Hepatocyte (in vitro differentiated cells): ENCODE results near the gene ASGR1. TPM values are rescaled to one million over a fixed set of nuclear protein-coding genes. Genes with fewer than 3 reads are reported as not detected.
A peak's percentile ranks its signal among the peaks of the same experiment; 100 is the strongest.

Experiments
- DNase-seq: peaks from one replicate; pipeline ENCODE4 v3.0.0-alpha.2; 2016; ENCODE audit warnings: low spot score
- H2AFZ ChIP-seq: fragments of 200-600 bp; sonication (generic); 2 replicates; pipeline ENCODE4 v1.6.0; 2016; ENCODE audit warnings: antibody characterized with exemption, mild to moderate bottlenecking
- H3K27ac ChIP-seq: fragments of 200-600 bp; sonication (generic); 2 replicates; pipeline ENCODE4 v1.5.1; 2016; ENCODE audit warnings: mild to moderate bottlenecking
- H3K27me3 ChIP-seq: fragments of 200-600 bp; sonication (generic); 2 replicates; pipeline ENCODE4 v1.6.1; 2016
- H3K36me3 ChIP-seq: fragments of 200-600 bp; sonication (generic); replicated peaks from 2 replicates; pipeline ENCODE4 v1.5.1; 2016; ENCODE audit warnings: low read depth; ENCODE audit not compliant: insufficient read depth
- H3K4me1 ChIP-seq: fragments of 200-600 bp; sonication (generic); 2 replicates; pipeline ENCODE4 v1.5.1; 2016; ENCODE audit warnings: mild to moderate bottlenecking, moderate library complexity; ENCODE audit not compliant: insufficient read depth
- H3K4me2 ChIP-seq: fragments of 200-600 bp; sonication (generic); 2 replicates; pipeline ENCODE4 v1.6.0; 2016
- H3K4me3 ChIP-seq: fragments of 200-600 bp; sonication (generic); 2 replicates; pipeline ENCODE4 v1.5.1; 2016; ENCODE audit warnings: mild to moderate bottlenecking
- H3K79me2 ChIP-seq: fragments of 200-600 bp; sonication (generic); 2 replicates; pipeline ENCODE4 v1.6.0; 2017; ENCODE audit warnings: mild to moderate bottlenecking
- H3K9me2 ChIP-seq: fragments of 200-600 bp; sonication (generic); replicated peaks from 2 replicates; pipeline ENCODE4 v1.6.0; 2017; ENCODE audit warnings: mild to moderate bottlenecking; ENCODE audit not compliant: insufficient read depth
- H3K9me3 ChIP-seq: fragments of 200-600 bp; sonication (generic); 2 replicates; pipeline ENCODE4 v1.5.1; 2016; ENCODE audit warnings: low read depth, mild to moderate bottlenecking
- H4K20me1 ChIP-seq: fragments of 200-600 bp; sonication (generic); 2 replicates; pipeline ENCODE4 v1.6.0; 2016; ENCODE audit warnings: mild to moderate bottlenecking; ENCODE audit not compliant: insufficient read depth, poor library complexity, severe bottlenecking
- CTCF ChIP-seq: fragments of 200-600 bp; sonication (generic); IDR thresholded peaks from 2 replicates; pipeline ENCODE4 v1.5.1; 2016; ENCODE audit warnings: antibody characterized with exemption, mild to moderate bottlenecking; ENCODE audit not compliant: poor library complexity
- EZH2 ChIP-seq: fragments of 200-600 bp; sonication (generic); IDR thresholded peaks from 2 replicates; pipeline ENCODE4 v1.6.1; 2016; ENCODE audit warnings: antibody characterized with exemption, mild to moderate bottlenecking, borderline replicate concordance
- EZH2phosphoT487 ChIP-seq: fragments of 200-600 bp; sonication (generic); IDR thresholded peaks from one replicate; pipeline ENCODE4 v1.6.1; 2018; ENCODE audit warnings: antibody characterized with exemption, mild to moderate bottlenecking, low read depth, moderate library complexity; ENCODE audit not compliant: unreplicated experiment, severe bottlenecking
- WGBS: methylation state at CpG from one replicate; pipeline ENCODE4 v1.1.6; 2016; ENCODE audit warnings: low lambda C conversion rate; ENCODE audit errors: missing lambda C conversion rate; 5-methylcytosine and 5-hydroxymethylcytosine counted together
- polyA plus RNA-seq: library from polyadenylated mRNA; unstranded; fragments of >200 nt; fragmentation: Nextera tagmentation; extraction: Ambion mirVana; gene quantifications from 2 replicates; pipeline ENCODE4 v1.2.1, GENCODE V29; 2016
- total RNA-seq: library from RNA; depleted of rRNA; stranded (reverse); fragments of >200 nt; gene quantifications from 2 replicates; pipeline ENCODE4 v1.2.3, GENCODE V29; 2014

Gene ASGR1
- total and polyA plus RNA-seq, 2 experiments from 2014 or later, result 74.0 to 140 TPM

- Histone ChIP-seq H4K20me1 (peaks cover 6% of the 10 kb centered on the region), H3K4me3 (peak overlapping the region; percentile 25), H3K27ac (peak overlapping the region; percentile 64), H3K79me2 (peaks cover 5% of the 10 kb centered on the region), H3K4me1 (no peaks in the 10 kb centered on the region), H3K4me2 (peak overlapping the region; percentile 77), H3K36me3 (no peaks in the 10 kb centered on the region), H2AFZ (no peak overlapping the region), H3K27me3 (no peaks in the 10 kb centered on the region), H3K9me3 (no peaks in the 10 kb centered on the region), H3K9me2 (no peaks in the 10 kb centered on the region)
- WGBS, result 92% methylated on average over 13 of the region's 15 CpGs
- TF ChIP-seq EZH2 (no peak), CTCF (no peak), EZH2phosphoT487 (no peak)
- DNase-seq, result no peak
These were observed 25.2 kb upstream of the ASGR1 start for GRCh38 chr17:7204336-7204735.

- Histone ChIP-seq H3K9me2 (no peaks in the 10 kb centered on the region), H4K20me1 (peaks cover 1% of the 10 kb centered on the region), H3K27me3 (no peaks in the 10 kb centered on the region), H3K36me3 (no peaks in the 10 kb centered on the region), H3K9me3 (no peaks in the 10 kb centered on the region), H3K4me3 (no peak overlapping the region), H2AFZ (no peak overlapping the region), H3K27ac (no peak overlapping the region), H3K4me2 (no peak overlapping the region), H3K79me2 (no peaks in the 10 kb centered on the region), H3K4me1 (no peaks in the 10 kb centered on the region)
- no peak for TF ChIP-seq CTCF
- no peak for TF ChIP-seq EZH2
- no peak for TF ChIP-seq EZH2phosphoT487
- DNase-seq, result no peak
- 96% methylated on average over 16 of the region's 16 CpGs for WGBS
These were observed 24.2 kb upstream of the ASGR1 start for GRCh38 chr17:7203391-7203790.

GRCh38 chr17:7196651-7197401 is 17.7 kb upstream of the ASGR1 start:
- Histone ChIP-seq H3K27me3 (no peaks in the 10 kb centered on the region), H3K79me2 (no peaks in the 10 kb centered on the region), H3K36me3 (no peaks in the 10 kb centered on the region), H3K4me1 (no peaks in the 10 kb centered on the region), H4K20me1 (no peaks in the 10 kb centered on the region), H3K27ac (no peak overlapping the region), H3K9me2 (no peaks in the 10 kb centered on the region), H2AFZ (no peak overlapping the region), H3K9me3 (no peaks in the 10 kb centered on the region), H3K4me3 (no peak overlapping the region), H3K4me2 (no peak overlapping the region)
- TF ChIP-seq EZH2phosphoT487, result no peak
- no peak for TF ChIP-seq CTCF
- TF ChIP-seq EZH2, result no peak
- WGBS, result 95% methylated on average over 22 of the region's 22 CpGs
- no peak for DNase-seq
